GM04504 (cell line): Measurements from ENCODE around the gene METTL3.

ENCODE experiments used
- DNase-seq: peaks from one replicate; pipeline ENCODE4 v3.0.0-alpha.2; 2012; ENCODE audit warnings: low read depth

METTL3 gene

DNA sequence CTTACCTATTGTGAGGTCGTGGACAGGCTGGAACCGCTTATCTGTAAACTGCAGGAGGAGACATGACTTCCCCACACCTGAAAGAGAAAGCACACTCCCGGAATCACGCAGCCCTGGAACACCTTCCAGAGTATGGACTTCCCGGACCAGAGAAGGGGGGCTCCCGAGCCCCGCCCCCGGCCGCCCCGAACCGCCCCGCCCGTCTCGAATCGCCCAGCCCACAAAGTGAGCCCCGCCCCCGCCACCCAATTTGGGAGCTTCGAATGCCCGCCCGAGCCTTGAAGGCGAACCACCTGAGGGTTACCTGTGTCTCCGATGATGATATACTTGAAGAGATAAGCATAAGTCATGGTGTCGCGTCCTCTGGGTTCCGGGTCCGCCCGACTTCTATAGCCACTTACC is 34.6 kb downstream of the METTL3 start:
- DNase-seq: no peak

DNA sequence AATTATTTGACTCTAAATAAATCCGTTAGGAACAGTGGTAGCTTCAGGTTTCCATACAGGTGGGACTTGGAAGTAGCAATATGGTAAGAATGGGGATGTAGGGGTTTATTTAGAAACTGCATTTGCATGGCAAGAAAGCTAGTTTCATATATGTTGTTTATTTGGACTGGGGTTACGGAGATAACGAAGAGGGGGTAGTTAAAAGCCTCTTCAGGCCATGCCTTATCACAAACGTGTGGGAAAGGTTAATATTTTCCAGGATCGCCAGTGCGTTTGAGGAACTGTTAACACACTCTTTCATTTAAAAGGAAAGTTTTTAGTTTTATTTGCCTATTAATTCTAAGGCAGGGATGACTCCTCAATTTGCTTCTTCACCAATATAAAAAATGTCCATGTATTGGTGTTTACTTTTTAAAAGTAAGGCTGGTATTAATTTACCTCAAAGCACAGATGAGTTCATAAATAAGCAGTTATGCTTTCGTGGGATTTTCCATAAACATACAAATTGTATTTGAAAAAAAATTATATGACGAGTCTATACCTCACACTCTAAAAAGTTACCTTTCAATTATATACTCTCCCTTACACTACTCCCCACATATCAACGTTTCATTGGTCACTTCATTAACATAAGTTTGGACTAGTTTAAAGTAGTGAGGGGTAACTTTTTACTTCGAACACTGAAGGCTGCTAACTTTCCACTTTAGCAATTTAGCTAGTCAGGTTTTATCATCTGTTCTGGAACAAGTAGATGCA is 35.2 kb downstream of the METTL3 start:
- DNase-seq: no peak

DNA sequence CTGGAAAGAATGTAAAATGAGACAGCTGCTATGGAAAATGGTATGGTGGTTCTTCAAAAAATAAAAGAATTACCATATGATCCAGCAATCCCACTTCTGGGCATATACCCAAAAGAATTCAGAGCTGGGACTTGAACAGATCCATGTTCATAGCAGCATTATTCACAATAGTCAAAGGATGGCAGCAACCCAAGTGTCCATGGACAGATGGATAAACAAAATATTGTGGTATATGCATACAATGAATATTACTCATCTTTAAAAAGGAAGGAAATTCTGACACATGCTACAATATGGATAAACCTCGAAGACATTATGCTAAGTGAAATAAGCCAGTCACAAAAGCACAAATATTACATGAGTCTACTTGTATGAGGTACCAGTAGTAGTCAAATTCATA is 43.5 kb downstream of the METTL3 start:
- peak; percentile 62 for DNase-seq

DNA sequence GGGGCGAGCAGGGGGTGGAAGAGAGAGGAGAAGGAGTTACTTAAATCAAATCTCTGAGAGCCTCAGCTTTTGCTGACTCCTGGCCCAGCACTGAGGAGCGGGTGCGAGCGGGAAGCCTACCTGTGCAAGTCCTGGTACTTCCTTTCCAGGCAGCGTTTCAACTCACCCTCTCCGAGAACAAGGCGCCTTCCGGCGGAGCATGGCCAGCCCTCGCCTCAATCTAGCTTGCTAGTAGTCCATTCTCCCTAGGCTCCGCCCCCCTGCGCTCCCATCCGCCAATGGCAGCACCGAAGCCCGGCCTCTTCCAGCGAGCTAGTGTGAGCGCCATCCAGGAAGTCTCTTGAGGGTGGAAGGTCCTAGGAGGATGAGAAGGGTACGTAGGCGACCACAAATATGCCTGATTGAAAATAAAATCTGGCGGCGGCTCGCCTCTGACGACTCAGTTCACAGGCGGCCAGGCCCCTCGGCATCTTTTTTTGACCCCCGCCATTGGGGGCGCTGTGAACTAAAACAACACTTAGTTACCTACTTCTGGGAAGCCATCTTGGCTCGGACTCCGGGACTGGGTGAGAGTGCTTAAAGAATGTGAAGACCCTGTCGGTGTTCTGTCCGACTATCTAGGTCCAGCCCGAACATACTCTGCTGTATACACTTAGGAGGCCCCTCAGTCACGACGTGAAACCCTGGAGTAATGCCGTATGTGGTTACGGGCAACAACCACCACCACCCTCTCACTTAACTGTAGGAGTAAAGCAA is 55.0 kb downstream of the METTL3 start, which contains the start of gene CHD8:
Gene CHD8 (minus strand): TSS at position 212 of the 756 bp plus-strand sequence. CDS start 24,480 bp downstream, outside the sequence.
- peak; percentile 99 for DNase-seq

DNA sequence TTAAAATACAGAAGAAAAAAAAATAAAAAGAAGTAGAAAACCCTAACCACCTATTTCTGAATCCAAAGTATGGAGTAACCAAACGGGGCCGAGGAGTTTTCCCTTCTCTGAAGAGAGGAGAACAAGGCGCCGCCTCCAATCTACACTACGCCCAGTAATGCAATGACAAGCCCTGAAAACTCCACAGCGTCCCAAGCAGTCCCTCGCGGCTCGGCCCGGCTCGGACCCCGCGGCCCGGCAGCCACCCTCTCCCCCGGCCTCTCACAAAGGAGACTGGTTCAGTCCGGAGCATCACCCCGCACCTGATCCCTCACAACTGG is 55.6 kb downstream of the METTL3 start:
- no peak for DNase-seq

DNA sequence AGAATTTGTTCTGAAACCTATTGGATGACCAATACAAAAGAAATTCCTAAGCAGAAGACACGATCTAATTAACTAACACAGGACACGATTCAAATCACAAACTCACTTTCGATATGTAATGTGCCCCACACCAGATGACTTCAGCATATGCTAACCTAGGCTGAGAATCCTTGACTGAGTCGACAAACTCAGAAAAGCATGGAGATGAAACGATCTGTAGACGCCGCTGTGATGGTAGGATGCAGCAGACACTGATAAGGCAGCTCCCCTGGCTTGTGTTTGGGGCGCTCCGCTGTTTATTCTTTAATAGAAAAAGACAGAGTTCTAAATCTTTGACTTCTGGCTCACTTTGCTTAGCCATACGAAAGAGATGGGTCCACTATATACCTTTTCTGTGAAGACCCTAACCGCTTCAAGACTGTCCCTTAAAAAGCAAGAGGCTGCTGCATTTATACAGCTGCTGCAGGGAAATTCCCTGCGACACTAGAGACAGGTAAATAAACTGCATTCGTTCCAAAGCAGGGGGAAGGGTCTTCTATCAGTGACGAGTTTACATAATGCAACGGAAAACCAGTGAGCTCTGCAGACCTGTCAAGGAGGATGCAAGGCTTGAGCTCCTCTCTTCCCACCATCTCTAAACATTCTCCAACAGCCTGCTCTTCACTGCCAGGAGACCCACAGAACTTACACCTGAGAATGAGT is 56.1 kb downstream of the METTL3 start:
- no peak for DNase-seq

DNA sequence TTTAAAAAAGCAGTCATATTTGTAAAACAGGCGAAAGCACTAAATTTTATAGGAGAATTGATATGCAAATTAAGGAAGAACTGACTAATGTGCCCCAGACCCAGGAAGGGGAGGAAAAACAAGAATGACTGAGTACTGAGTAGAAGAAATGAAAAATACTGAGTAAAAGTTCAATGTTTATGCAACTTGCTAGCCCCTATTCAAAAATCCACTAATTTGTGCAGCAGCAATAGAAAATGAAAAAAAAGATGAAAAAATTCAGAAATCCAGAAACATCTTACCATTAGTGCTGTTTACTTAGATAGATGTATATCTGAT is 61.3 kb downstream of the METTL3 start:
- no peak for DNase-seq
